ENCODE measurements around the gene GSTP1. TPM values are rescaled to one million over a fixed set of nuclear protein-coding genes. Genes with fewer than 3 reads are reported as not detected.

Gene GSTP1
- total and polyA plus RNA-seq, 9 of the 15 experiments (the other 6 are each of a cell fraction or from before 2014, with no cell fraction given) = 592 to 2,150 (median 1,204) TPM

DNA sequence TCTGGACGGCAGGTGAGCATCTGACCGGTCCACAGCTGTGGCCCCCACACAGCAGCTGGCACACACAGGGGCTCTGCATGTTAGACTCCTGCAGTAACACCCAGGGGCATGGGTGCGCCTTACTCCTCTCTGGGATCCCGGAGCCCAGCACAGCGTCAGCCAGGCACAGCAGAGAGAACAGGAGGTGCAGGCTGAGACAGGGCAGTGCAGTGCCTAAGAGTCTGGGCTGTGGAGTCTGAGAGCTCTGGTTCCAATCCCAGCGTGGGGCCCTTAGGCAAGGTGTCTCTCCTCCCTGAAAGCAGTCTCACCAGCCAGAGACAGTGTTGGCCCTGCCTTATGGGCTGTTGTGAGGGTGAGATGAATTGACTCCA is 43.8 kb downstream of the GSTP1 start:
- Histone ChIP-seq H3K4me2 (ENCODE audit: insufficient read depth, low read length) (no peak overlapping the region), H3K4me3 (no peak overlapping the region), H4K20me1 (replicated peaks; ENCODE audit: control insufficient read depth, insufficient read depth, low read length) (no peaks in the 10 kb centered on the region), H3K79me2 (ENCODE audit: control insufficient read depth, insufficient read depth, low read length) (no peaks in the 10 kb centered on the region), H3K9me3 (replicated peaks; ENCODE audit: control insufficient read depth, insufficient read depth, low read depth, low read length) (no peaks in the 10 kb centered on the region), H3K4me1 (replicated peaks in 1 of 2; ENCODE audit: control insufficient read depth in 2 of 2, insufficient read depth in 2 of 2, low read length in 2 of 2) (peaks cover 10 to 52% of the 10 kb centered on the region in 2 experiments), H2AFZ (ENCODE audit: low read depth, low read length) (no peak overlapping the region), H3K27me3 (ENCODE audit: control insufficient read depth in 2 of 2, insufficient read depth in 2 of 2, low read length in 2 of 2) (no peaks in the 10 kb centered on the region), H3K36me3 (ENCODE audit: control insufficient read depth, insufficient read depth, low read length) (peaks cover 15% of the 10 kb centered on the region; the same call in 1 of the 3 replicates), H3K9me1 (ENCODE audit: control insufficient read depth, insufficient read depth, low read length) (no peaks in the 10 kb centered on the region), H3K9ac (ENCODE audit: insufficient read depth in 1 of 2, low read depth in 2 of 2, low read length in 2 of 2) (peak overlapping the region in 1 of 2 experiments; percentile 98; a peak in 2 of 4 replicates), H3K27ac (ENCODE audit: extremely low read depth, low read depth, low read length) (no peak overlapping the region)
- intact Hi-C loops (cut with micrococcal nuclease) (no loop called here), in situ Hi-C loops (cut with MboI) (no loop called here)
- ATAC-seq (no peak), DNase-seq (ENCODE audit: extremely low read depth in 1 of 4, low spot score in 3 of 4) (no peak), FAIRE-seq (no peak)
- no TSS peak for BruUV-seq (replicated peaks)
- CTCF ChIA-PET (ENCODE audit: low intra/inter-chr PET ratio) = no interaction called here
- 77% methylated on average over 5 of the region's 6 CpGs for WGBS (ENCODE audit: insufficient coverage, low coverage, missing lambda C conversion rate)
- POLR2A ChIA-PET = interaction anchor here (0.8 to 5.2 kb wide), 3 partner anchors 10 to 20 kb away, joined by 3 to 36 read pairs (median 3); no protein-coding TSS in a partner anchor
- TF ChIP-seq ZNF23 (CRISPR knock-in tag; IDR thresholded peaks at IDR 0.05) (no peak), MBD2 (IDR thresholded peaks at IDR 0.05; ENCODE audit: borderline replicate concordance, low read depth) (0 out of 2 replicates have a peak, but pooled peaks have one; percentile 1)

DNA sequence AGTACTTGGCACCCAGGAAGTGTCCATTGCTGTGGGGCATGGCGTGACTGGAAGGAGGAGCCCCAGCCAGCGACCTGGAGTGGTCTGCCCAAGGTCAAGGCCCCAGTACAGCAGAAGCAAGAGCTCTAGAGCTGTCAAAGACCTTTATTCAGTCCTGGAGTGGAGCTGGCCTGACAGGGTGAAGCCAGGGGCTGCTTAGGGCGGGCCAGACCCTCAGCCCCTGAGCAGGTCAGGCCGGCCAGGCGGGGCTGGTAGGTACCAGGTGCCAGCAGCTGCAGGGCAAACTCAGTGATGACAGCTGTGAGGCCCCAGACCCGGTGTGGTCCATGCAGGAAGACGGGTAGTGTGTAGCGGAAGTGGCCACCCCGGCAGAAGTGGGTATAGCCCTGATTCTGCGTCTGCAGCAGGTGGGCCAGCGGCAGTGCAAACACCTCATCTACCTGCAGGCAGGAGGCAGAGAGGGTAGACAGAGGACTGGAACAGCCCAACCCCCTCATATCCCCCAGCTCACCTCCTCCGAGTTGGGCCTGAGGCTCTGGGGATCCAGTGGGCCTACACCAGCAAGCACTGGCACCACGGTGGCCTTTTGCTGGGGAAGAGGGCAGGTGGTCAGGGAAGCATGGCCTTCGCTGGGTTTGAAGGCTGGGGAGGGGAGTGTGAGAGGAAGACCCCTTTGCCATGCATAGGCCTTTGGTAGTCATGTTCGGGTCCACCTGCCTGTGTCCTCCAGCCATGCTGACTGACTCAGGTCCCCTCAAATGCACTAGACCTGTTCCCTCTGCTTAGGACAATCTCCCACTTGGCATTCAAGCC is 44.4 kb downstream of the GSTP1 start:
- Histone ChIP-seq H3K9me3 (replicated peaks; ENCODE audit: control insufficient read depth, insufficient read depth, low read depth, low read length) (no peaks in the 10 kb centered on the region), H2AFZ (ENCODE audit: low read depth, low read length) (no peak overlapping the region), H3K4me1 (replicated peaks in 1 of 2; ENCODE audit: control insufficient read depth in 2 of 2, insufficient read depth in 2 of 2, low read length in 2 of 2) (peaks cover 10 to 56% of the 10 kb centered on the region in 2 experiments), H3K27ac (ENCODE audit: extremely low read depth, low read depth, low read length) (no peak overlapping the region; the same call in 2 of the 3 replicates), H3K27me3 (ENCODE audit: control insufficient read depth in 2 of 2, insufficient read depth in 2 of 2, low read length in 2 of 2) (no peaks in the 10 kb centered on the region), H3K9me1 (ENCODE audit: control insufficient read depth, insufficient read depth, low read length) (no peaks in the 10 kb centered on the region), H3K4me3 (no peak overlapping the region), H3K36me3 (ENCODE audit: control insufficient read depth, insufficient read depth, low read length) (peaks cover 15% of the 10 kb centered on the region; the same call in 1 of the 3 replicates), H3K79me2 (ENCODE audit: control insufficient read depth, insufficient read depth, low read length) (no peaks in the 10 kb centered on the region), H3K9ac (ENCODE audit: insufficient read depth in 1 of 2, low read depth in 2 of 2, low read length in 2 of 2) (peak overlapping the region; percentile 81 to 98; a peak in 3 of 4 replicates), H3K4me2 (ENCODE audit: insufficient read depth, low read length) (peak overlapping the region; percentile 83; the same call in 1 of the 2 replicates), H4K20me1 (replicated peaks; ENCODE audit: control insufficient read depth, insufficient read depth, low read length) (no peaks in the 10 kb centered on the region)
- intact Hi-C loops (cut with micrococcal nuclease) = loop anchor here (2.0 kb wide), 1 partner anchor 55 kb away; no protein-coding TSS in a partner anchor
- in situ Hi-C loops (cut with MboI) = no loop called here
- WGBS (ENCODE audit: insufficient coverage, low coverage, missing lambda C conversion rate) = 90% methylated on average over 15 of the region's 15 CpGs
- ATAC-seq (no peak), FAIRE-seq (no peak), DNase-seq (ENCODE audit: extremely low read depth in 1 of 4, low spot score in 3 of 4) (no peak)
- no TSS peak for BruUV-seq (replicated peaks)
- POLR2A ChIA-PET = interaction anchor here (0.5 to 5.2 kb wide), 8 partner anchors 8 to 200 kb away, joined by 3 to 36 read pairs (median 4); partner anchors contain the start of gene RPS6KB2
- CTCF ChIA-PET (ENCODE audit: low intra/inter-chr PET ratio) = no interaction called here
- TF ChIP-seq POLR2G (IDR thresholded peaks at IDR 0.05; ENCODE audit: low read depth, low read length) (peak; percentile 57), MBD2 (IDR thresholded peaks at IDR 0.05; ENCODE audit: borderline replicate concordance, low read depth) (0 out of 2 replicates have a peak, but pooled peaks have one; percentile 8), ELF1 (tag; IDR thresholded peaks at IDR 0.05) (no peak), TGIF2 (CRISPR knock-in tag; IDR thresholded peaks at IDR 0.05) (no peak), CBFA2T2 (conservative IDR thresholded peaks at IDR 0.05) (no peak), ZBTB7A (IDR thresholded peaks at IDR 0.05; ENCODE audit: borderline replicate concordance, control insufficient read depth, low read depth, low read length) (0 out of 2 replicates have a peak, but pooled peaks have one; percentile 14), ZEB2 (IDR thresholded peaks at IDR 0.05) (no peak), ELK3 (CRISPR knock-in tag; IDR thresholded peaks at IDR 0.05) (no peak)
- TF ChIP-seq, protein P1, sequence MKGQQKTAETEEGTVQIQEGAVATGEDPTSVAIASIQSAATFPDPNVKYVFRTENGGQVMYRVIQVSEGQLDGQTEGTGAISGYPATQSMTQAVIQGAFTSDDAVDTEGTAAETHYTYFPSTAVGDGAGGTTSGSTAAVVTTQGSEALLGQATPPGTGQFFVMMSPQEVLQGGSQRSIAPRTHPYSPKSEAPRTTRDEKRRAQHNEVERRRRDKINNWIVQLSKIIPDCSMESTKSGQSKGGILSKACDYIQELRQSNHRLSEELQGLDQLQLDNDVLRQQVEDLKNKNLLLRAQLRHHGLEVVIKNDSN (CRISPR knock-in tag; IDR thresholded peaks at IDR 0.05) = 0 out of 2 replicates have a peak, but pooled peaks have one; percentile 1
- TF ChIP-seq, protein P2, sequence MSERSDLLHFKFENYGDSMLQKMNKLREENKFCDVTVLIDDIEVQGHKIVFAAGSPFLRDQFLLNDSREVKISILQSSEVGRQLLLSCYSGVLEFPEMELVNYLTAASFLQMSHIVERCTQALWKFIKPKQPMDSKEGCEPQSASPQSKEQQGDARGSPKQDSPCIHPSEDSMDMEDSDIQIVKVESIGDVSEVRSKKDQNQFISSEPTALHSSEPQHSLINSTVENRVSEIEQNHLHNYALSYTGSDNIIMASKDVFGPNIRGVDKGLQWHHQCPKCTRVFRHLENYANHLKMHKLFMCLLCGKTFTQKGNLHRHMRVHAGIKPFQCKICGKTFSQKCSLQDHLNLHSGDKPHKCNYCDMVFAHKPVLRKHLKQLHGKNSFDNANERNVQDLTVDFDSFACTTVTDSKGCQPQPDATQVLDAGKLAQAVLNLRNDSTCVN (CRISPR knock-in tag; IDR thresholded peaks at IDR 0.05) = no peak
